ENCODE data around the gene ELP5.

ELP5 gene

DNA sequence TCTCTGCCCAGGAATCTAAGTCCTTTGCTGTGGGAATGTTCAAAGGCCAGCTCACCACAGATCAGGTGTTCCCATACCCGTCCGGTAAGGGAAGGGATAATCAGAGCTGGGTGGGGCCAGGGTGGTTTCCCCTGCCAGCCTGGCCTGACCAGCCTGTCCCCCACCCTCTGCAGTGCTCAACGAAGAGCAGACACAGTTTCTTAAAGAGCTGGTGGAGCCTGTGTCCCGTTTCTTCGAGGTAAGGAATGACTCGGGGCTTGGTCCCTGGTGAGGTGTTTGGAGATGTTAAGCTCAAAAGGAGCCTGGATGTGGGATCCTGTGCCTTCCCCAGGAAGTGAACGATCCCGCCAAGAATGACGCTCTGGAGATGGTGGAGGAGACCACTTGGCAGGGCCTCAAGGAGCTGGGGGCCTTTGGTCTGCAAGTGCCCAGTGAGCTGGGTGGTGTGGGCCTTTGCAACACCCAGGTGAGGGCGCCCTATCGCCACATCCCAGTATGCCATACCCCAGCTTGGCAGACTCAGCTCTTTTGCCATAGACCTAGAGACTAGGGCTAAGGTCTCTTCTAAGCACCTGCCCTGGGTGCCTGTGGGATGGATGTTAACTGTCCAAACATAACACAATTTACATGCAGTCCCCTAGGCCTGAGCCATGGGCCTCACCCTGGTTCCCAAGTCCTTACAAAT is 31.3 kb upstream of the ELP5 start (continued):
- TF ChIP-seq CTCF (tag by site-specific recombination; IDR thresholded peaks at IDR 0.05): peak; percentile 69
- TF ChIP-seq ZNF600 (tag by site-specific recombination; IDR thresholded peaks at IDR 0.05): peak; percentile 70
- TF ChIP-seq ZNF114 (tag by site-specific recombination; IDR thresholded peaks at IDR 0.05): no peak
- TF ChIP-seq BCL6B (tag by site-specific recombination; IDR thresholded peaks at IDR 0.05): no peak
- TF ChIP-seq HOXD13 (CRISPR knock-in tag; IDR thresholded peaks at IDR 0.05; ENCODE audit: borderline replicate concordance): no peak
- TF ChIP-seq SP7 (tag by site-specific recombination; IDR thresholded peaks at IDR 0.05): no peak
- TF ChIP-seq, protein P1, sequence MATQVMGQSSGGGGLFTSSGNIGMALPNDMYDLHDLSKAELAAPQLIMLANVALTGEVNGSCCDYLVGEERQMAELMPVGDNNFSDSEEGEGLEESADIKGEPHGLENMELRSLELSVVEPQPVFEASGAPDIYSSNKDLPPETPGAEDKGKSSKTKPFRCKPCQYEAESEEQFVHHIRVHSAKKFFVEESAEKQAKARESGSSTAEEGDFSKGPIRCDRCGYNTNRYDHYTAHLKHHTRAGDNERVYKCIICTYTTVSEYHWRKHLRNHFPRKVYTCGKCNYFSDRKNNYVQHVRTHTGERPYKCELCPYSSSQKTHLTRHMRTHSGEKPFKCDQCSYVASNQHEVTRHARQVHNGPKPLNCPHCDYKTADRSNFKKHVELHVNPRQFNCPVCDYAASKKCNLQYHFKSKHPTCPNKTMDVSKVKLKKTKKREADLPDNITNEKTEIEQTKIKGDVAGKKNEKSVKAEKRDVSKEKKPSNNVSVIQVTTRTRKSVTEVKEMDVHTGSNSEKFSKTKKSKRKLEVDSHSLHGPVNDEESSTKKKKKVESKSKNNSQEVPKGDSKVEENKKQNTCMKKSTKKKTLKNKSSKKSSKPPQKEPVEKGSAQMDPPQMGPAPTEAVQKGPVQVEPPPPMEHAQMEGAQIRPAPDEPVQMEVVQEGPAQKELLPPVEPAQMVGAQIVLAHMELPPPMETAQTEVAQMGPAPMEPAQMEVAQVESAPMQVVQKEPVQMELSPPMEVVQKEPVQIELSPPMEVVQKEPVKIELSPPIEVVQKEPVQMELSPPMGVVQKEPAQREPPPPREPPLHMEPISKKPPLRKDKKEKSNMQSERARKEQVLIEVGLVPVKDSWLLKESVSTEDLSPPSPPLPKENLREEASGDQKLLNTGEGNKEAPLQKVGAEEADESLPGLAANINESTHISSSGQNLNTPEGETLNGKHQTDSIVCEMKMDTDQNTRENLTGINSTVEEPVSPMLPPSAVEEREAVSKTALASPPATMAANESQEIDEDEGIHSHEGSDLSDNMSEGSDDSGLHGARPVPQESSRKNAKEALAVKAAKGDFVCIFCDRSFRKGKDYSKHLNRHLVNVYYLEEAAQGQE (tag by site-specific recombination; IDR thresholded peaks at IDR 0.05): no peak
- no peak for TF ChIP-seq ZXDB (tag by site-specific recombination; IDR thresholded peaks at IDR 0.05)
- no peak for TF ChIP-seq ZNF768 (tag by site-specific recombination; IDR thresholded peaks at IDR 0.05)
- TF ChIP-seq, protein P2, sequence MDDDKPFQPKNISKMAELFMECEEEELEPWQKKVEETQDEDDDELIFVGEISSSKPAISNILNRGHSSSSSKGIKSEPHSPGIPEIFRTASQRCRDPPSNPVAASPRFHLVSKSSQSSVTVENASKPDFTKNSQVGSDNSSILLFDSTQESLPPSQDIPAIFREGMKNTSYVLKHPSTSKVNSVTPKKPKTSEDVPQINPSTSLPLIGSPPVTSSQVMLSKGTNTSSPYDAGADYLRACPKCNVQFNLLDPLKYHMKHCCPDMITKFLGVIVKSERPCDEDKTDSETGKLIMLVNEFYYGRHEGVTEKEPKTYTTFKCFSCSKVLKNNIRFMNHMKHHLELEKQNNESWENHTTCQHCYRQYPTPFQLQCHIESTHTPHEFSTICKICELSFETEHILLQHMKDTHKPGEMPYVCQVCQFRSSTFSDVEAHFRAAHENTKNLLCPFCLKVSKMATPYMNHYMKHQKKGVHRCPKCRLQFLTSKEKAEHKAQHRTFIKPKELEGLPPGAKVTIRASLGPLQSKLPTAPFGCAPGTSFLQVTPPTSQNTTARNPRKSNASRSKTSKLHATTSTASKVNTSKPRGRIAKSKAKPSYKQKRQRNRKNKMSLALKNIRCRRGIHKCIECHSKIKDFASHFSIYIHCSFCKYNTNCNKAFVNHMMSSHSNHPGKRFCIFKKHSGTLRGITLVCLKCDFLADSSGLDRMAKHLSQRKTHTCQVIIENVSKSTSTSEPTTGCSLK (tag by site-specific recombination; IDR thresholded peaks at IDR 0.05): no peak
- no peak for TF ChIP-seq ZNF585B (tag by site-specific recombination; IDR thresholded peaks at IDR 0.05)
- TF ChIP-seq BCL11A (tag by site-specific recombination; IDR thresholded peaks at IDR 0.05; ENCODE audit: low read depth): no peak
- TF ChIP-seq, protein P3, sequence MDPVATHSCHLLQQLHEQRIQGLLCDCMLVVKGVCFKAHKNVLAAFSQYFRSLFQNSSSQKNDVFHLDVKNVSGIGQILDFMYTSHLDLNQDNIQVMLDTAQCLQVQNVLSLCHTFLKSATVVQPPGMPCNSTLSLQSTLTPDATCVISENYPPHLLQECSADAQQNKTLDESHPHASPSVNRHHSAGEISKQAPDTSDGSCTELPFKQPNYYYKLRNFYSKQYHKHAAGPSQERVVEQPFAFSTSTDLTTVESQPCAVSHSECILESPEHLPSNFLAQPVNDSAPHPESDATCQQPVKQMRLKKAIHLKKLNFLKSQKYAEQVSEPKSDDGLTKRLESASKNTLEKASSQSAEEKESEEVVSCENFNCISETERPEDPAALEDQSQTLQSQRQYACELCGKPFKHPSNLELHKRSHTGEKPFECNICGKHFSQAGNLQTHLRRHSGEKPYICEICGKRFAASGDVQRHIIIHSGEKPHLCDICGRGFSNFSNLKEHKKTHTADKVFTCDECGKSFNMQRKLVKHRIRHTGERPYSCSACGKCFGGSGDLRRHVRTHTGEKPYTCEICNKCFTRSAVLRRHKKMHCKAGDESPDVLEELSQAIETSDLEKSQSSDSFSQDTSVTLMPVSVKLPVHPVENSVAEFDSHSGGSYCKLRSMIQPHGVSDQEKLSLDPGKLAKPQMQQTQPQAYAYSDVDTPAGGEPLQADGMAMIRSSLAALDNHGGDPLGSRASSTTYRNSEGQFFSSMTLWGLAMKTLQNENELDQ (tag by site-specific recombination; IDR thresholded peaks at IDR 0.05; ENCODE audit: low read depth): no peak
- no peak for TF ChIP-seq ZNF155 (tag by site-specific recombination; IDR thresholded peaks at IDR 0.05)
- TF ChIP-seq ZNF791 (tag by site-specific recombination; IDR thresholded peaks at IDR 0.05): no peak
- TF ChIP-seq OVOL3 (tag by site-specific recombination; IDR thresholded peaks at IDR 0.05): no peak
- TF ChIP-seq, protein P4, sequence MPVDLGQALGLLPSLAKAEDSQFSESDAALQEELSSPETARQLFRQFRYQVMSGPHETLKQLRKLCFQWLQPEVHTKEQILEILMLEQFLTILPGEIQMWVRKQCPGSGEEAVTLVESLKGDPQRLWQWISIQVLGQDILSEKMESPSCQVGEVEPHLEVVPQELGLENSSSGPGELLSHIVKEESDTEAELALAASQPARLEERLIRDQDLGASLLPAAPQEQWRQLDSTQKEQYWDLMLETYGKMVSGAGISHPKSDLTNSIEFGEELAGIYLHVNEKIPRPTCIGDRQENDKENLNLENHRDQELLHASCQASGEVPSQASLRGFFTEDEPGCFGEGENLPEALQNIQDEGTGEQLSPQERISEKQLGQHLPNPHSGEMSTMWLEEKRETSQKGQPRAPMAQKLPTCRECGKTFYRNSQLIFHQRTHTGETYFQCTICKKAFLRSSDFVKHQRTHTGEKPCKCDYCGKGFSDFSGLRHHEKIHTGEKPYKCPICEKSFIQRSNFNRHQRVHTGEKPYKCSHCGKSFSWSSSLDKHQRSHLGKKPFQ (tag by site-specific recombination; IDR thresholded peaks at IDR 0.05): no peak
- no peak for TF ChIP-seq ZNF24 (tag by site-specific recombination; IDR thresholded peaks at IDR 0.05)
- TF ChIP-seq ZNF645 (tag by site-specific recombination; IDR thresholded peaks at IDR 0.05): no peak
- TF ChIP-seq SP2 (tag by site-specific recombination; IDR thresholded peaks at IDR 0.05): no peak
- no peak for TF ChIP-seq ZBTB48 (tag by site-specific recombination; IDR thresholded peaks at IDR 0.05)
- no peak for TF ChIP-seq ZNF529 (tag by site-specific recombination; IDR thresholded peaks at IDR 0.05; ENCODE audit: insufficient replicate concordance)
- TF ChIP-seq, protein P5, sequence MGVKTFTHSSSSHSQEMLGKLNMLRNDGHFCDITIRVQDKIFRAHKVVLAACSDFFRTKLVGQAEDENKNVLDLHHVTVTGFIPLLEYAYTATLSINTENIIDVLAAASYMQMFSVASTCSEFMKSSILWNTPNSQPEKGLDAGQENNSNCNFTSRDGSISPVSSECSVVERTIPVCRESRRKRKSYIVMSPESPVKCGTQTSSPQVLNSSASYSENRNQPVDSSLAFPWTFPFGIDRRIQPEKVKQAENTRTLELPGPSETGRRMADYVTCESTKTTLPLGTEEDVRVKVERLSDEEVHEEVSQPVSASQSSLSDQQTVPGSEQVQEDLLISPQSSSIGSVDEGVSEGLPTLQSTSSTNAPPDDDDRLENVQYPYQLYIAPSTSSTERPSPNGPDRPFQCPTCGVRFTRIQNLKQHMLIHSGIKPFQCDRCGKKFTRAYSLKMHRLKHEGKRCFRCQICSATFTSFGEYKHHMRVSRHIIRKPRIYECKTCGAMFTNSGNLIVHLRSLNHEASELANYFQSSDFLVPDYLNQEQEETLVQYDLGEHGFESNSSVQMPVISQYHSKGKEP (tag by site-specific recombination; IDR thresholded peaks at IDR 0.05): 0 out of 2 replicates have a peak, but pooled peaks have one; percentile 16
- TF ChIP-seq ZBTB20 (tag by site-specific recombination; IDR thresholded peaks at IDR 0.05): no peak
